Pancreas (tissue), 10 donors: ENCODE results near the gene LRRC26. TPM values are rescaled to one million over a fixed set of nuclear protein-coding genes. Genes with fewer than 3 reads are reported as not detected.

Experiments used
- ATAC-seq, 4 donors: fragments of 200-7000 bp; cut with Tn5 transposase; one replicate each; pipeline versions ENCODE4 v1.8.0 to v1.9.1; 2020; ENCODE audit warnings: mild to moderate bottlenecking in 4 of 4, moderate library complexity in 4 of 4
- DNase-seq, 6 donors: peaks; one replicate each; pipeline ENCODE4 v3.0.0-alpha.2; 2020
- FAIRE-seq: peaks from 2 replicates; lab custom pipeline; 2012; peaks lifted over from hg19 to GRCh38; lab: Jason Lieb, UNC
- H3K27ac ChIP-seq, 4 donors: fragments of 200-600 bp; sonication (generic); 1 replicate in 3 of 4; 2 replicates in 1 of 4; pipeline versions ENCODE4 v1.5.0 to v1.8.0; 2020
- H3K27me3 ChIP-seq, 4 donors: fragments of 200-600 bp; one replicate each; pipeline ENCODE4 v1.8.0; 2021
- H3K36me3 ChIP-seq, 3 donors: fragments of 200-600 bp; sonication (generic) in 1 of 3; one replicate each; pipeline versions ENCODE4 v1.5.0 to v1.8.0; 2020 to 2021
- H3K4me1 ChIP-seq, 3 donors: fragments of 200-600 bp; one replicate each; pipeline ENCODE4 v1.8.0; 2021
- H3K4me3 ChIP-seq, 4 donors: fragments of 200-600 bp; sonication (generic) in 2 of 4; one replicate each; pipeline versions ENCODE4 v1.5.0 to v1.8.0; 2020 to 2021
- H3K9me3 ChIP-seq, 4 donors: fragments of 200-600 bp; one replicate each; pipeline ENCODE4 v1.8.0; 2021
- WGBS, 2 donors: extraction: QIAGEN DNeasy Blood & Tissue Kit; methylation state at CpG; one replicate each; pipeline ENCODE4 v1.1.7; 2013; 5-methylcytosine and 5-hydroxymethylcytosine counted together
- intact Hi-C, 3 donors: fragments of 100-400 bp; cut with DNase I; formaldehyde crosslinking; loops; one replicate each; pipeline versions ENCODE4 v1.11.1 to v1.14.2; 2022
- polyA plus RNA-seq, 2 donors: library from polyadenylated mRNA; stranded (reverse); fragments of 200-250 nt; gene quantifications; one replicate each; pipeline ENCODE4 v1.2.3, GENCODE V29; 2013
- total RNA-seq, 6 donors: library from RNA; stranded (reverse); fragmentation: NEBNext Ultra II Directional in 4 of 6; extraction: Animal tissue kit (Norgen Biotek cat#: 25700) in 4 of 6; gene quantifications; one replicate each; pipeline versions ENCODE4 v1.2.1 to v1.2.4, GENCODE V29; 2021 to 2023
- TF ChIP-seq, protein P1 (sequence below), 4 donors: fragments of 200-600 bp; sonication (generic) in 3 of 4; IDR thresholded peaks; one replicate each; pipeline versions ENCODE4 v1.5.0 to v1.8.0; 2021; ENCODE audit warnings: antibody characterized with exemption in 4 of 4
- donor health status: healthy with polysubstance abuse.
- donor health status: DM: no; HTN: no; CAD: no; lungs with moderate emphysema.
- donor health status: DM: no; HTN: no; CAD: no.
- donor health status: control.
- donor health status: control.
- donor health status: Bipolar disorder and iron deficiency.
- donor health status: DM: yes; HTN: yes; CAD: no.
- donor health status: DM: no; HTN: no; CAD: no.
- donor health status: DM: no; HTN: no; CAD: no.
- donor health status: DM: yes; HTN: yes; CAD: no.

Gene LRRC26
- total and polyA plus RNA-seq, 8 donors: 0.28 to 0.90 (median 0.49) TPM; not detected in 2

DNA sequence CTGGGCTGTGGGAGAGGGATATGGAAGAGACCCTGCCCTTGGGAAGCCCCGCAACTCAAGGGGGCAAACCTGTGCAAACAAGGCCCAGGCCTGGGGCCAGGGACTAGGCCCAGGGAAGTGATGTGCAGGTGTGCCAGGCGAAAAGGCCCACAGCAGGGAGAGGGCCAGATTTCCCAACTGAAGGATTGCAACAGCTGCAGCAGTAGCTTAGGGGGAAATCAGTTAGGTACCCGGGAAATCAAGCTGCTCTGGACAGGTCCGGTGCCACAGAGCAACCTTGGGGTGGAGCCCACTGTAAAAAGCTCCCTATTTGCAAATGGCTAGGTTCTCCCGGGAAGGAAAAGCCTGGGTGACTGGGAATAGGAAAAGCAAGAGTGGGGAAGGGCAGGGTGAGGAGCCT is 20.5 kb downstream of the LRRC26 start:
- DNase-seq (peak in 1 of 6 donors; percentile 51), ATAC-seq (no peak), FAIRE-seq (no peak)
- H3K27ac ChIP-seq: no peak overlapping the region
- H3K9me3 ChIP-seq: no peaks in the 10 kb centered on the region
- H3K4me1 ChIP-seq: no peaks in the 10 kb centered on the region
- intact Hi-C loops: no loop called here
- 59 to 71% methylated on average over 5 of the region's 5 CpGs for WGBS, 2 donors
- no peaks in the 10 kb centered on the region for H3K27me3 ChIP-seq
- H3K4me3 ChIP-seq: no peak overlapping the region
- TF ChIP-seq, protein P1, sequence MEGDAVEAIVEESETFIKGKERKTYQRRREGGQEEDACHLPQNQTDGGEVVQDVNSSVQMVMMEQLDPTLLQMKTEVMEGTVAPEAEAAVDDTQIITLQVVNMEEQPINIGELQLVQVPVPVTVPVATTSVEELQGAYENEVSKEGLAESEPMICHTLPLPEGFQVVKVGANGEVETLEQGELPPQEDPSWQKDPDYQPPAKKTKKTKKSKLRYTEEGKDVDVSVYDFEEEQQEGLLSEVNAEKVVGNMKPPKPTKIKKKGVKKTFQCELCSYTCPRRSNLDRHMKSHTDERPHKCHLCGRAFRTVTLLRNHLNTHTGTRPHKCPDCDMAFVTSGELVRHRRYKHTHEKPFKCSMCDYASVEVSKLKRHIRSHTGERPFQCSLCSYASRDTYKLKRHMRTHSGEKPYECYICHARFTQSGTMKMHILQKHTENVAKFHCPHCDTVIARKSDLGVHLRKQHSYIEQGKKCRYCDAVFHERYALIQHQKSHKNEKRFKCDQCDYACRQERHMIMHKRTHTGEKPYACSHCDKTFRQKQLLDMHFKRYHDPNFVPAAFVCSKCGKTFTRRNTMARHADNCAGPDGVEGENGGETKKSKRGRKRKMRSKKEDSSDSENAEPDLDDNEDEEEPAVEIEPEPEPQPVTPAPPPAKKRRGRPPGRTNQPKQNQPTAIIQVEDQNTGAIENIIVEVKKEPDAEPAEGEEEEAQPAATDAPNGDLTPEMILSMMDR (IDR thresholded peaks at IDR 0.05): no peak
- H3K36me3 ChIP-seq: no peaks in the 10 kb centered on the region

DNA sequence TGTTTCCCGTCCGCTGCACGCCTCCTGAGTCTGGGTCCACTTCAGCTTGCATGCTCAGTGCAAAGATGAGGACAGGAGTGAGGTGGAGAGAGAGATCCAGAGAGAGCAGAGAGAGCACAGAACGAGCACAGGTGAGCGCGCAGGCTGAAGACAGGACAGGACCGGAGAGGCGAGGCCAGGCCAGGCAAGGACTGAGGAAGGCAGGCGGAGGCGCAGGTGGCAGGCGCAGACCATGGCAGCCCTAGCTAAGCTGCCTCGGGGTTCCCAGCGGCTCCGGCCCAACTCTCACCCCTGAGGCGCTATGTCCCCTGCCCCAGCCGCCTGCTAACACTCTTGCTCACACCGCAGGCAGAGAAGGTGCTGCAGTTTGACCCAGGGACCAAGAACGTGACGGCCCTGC is 21.2 kb downstream of the LRRC26 start:
- Histone ChIP-seq H3K9me3 (no peaks in the 10 kb centered on the region), H3K4me1 (no peaks in the 10 kb centered on the region), H3K27me3 (no peaks in the 10 kb centered on the region), H3K4me3 (no peak overlapping the region), H3K27ac (no peak overlapping the region), H3K36me3 (no peaks in the 10 kb centered on the region)
- TF ChIP-seq, protein P1 (IDR thresholded peaks at IDR 0.05): no peak
- intact Hi-C loops: no loop called here
- ATAC-seq: no peak
- WGBS, 2 donors: 83 to 89% methylated on average over 18 to 19 of the region's 19 CpGs
- no peak for FAIRE-seq
- DNase-seq: peak in 1 of 6 donors; percentile 60

DNA sequence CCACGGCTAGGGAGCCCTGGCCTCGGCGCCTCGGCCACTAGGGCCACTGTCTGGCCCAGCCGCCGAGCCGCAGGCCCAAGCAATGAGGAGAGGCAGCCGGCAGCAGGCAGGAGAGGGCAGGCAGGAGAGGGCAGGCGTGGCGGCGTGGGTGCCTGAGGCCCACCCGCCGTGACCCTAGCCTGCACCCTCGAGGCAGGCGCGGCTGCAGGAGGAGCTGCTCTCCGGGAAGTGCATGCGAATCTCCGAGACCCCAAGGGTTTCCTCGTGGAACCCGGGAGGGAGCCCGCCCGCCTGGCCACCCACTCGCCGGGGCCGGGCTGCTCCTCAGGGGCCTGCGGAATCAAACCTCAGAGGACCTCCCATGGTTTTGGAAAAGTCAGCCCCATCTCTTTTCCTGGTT is 21.6 kb downstream of the LRRC26 start:
- 69 to 75% methylated on average over 27 of the region's 27 CpGs for WGBS, 2 donors
- FAIRE-seq: no peak
- TF ChIP-seq, protein P1 (IDR thresholded peaks at IDR 0.05): no peak

DNA sequence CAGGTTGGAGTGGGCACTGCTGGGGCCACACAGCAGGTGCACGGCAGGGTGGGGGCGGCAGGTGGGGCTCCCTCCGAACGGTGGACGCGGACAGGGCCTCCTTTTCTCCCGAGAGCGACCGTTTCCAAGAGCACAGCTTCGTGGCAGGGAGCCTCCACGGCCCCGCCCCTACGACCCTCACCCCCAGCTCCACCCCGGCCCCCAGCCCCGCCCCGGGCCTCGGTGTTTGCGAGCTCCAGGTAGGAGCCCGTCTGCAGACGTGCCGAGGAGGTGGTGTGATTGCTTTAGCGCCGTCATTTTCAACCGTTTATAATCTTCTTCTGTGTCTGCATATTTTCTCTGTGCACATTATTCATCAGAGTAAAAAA is 22.1 kb downstream of the LRRC26 start:
- TF ChIP-seq, protein P1 (IDR thresholded peaks at IDR 0.05): no peak
- 30 to 34% methylated on average over 24 of the region's 24 CpGs for WGBS, 2 donors
- Histone ChIP-seq H3K36me3 (no peaks in the 10 kb centered on the region), H3K4me3 (no peak overlapping the region), H3K27ac (no peak overlapping the region), H3K4me1 (no peaks in the 10 kb centered on the region), H3K9me3 (no peaks in the 10 kb centered on the region), H3K27me3 (no peaks in the 10 kb centered on the region)
- no peak for FAIRE-seq
- DNase-seq: no peak
- no peak for ATAC-seq
- intact Hi-C loops: no loop called here

More for the DNA sequence above, 21.6 kb downstream of the LRRC26 start:
- ATAC-seq (no peak), DNase-seq (peak in 1 of 6 donors; percentile 43)
- Histone ChIP-seq H3K4me1 (no peaks in the 10 kb centered on the region), H3K36me3 (no peaks in the 10 kb centered on the region), H3K4me3 (no peak overlapping the region), H3K27ac (no peak overlapping the region), H3K9me3 (no peaks in the 10 kb centered on the region), H3K27me3 (no peaks in the 10 kb centered on the region)
- intact Hi-C loops: no loop called here

DNA sequence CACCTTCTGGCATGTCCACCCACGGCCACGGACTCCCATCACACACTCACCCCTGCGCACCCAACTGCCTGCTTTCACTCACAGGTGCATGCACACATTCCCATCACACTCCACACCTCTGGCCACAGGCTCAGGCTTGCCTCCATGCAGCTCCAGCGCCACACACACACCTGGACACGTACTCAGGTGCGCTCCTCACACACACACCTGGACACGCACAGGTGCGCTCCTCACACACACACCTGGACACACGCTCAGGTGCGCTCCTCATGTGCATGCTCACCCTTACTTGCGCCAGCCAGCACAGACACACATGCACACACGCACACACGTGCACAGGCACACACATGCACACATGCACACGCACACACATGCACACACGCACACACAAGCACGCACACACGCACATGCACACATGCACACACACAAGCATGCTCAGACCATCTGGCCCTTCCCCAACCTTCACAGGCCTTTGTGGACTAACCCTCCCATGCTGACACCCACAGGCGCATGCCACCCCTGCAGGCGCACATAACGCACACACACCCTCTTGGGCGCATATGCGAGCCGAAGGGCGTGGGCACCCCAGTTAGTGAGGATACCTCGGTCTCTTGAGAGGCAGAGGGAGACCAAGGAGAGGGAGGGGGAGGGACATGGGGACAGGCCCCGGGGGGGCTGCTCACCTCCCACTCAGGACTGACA is 22.6 kb downstream of the LRRC26 start:
- no peaks in the 10 kb centered on the region for H3K4me1 ChIP-seq
- TF ChIP-seq, protein P1 (IDR thresholded peaks at IDR 0.05): no peak
- WGBS, 2 donors: 70 to 78% methylated on average over 25 to 26 of the region's 26 CpGs
- intact Hi-C loops: no loop called here
- H3K4me3 ChIP-seq: no peak overlapping the region
- DNase-seq (peak in 2 of 6 donors; percentile 19 to 55), ATAC-seq (no peak), FAIRE-seq (no peak)
- H3K36me3 ChIP-seq: no peaks in the 10 kb centered on the region
- no peak overlapping the region for H3K27ac ChIP-seq
- H3K27me3 ChIP-seq: no peaks in the 10 kb centered on the region
- H3K9me3 ChIP-seq: no peaks in the 10 kb centered on the region
